H1 (cell line): ENCODE results near the gene FHOD1.
A peak's percentile ranks its signal among the peaks of the same experiment; 100 is the strongest.

Experiments
- ATF2 ChIP-seq: IDR thresholded peaks from 2 replicates; pipeline ENCODE4 v1.6.1; 2012; ENCODE audit warnings: low read length, inconsistent platforms
- BCL11A ChIP-seq, 2 experiments: IDR thresholded peaks; one replicate each; pipeline ENCODE4 v1.6.1; 2011; ENCODE audit warnings: low read depth in 2 of 2, low read length in 2 of 2, mild to moderate bottlenecking in 2 of 2
- CHD1 ChIP-seq: IDR thresholded peaks from 2 replicates; pipeline ENCODE4 v1.6.1; 2012; ENCODE audit warnings: low read depth, low read length, improper control_type of control experiment
- CHD2 ChIP-seq: IDR thresholded peaks from 2 replicates; pipeline ENCODE4 v1.6.1; 2012; ENCODE audit warnings: low read length, improper control_type of control experiment
- CTCF ChIP-seq, 3 experiments: IDR thresholded peaks; 1 replicate in 2 of 3; 2 replicates in 1 of 3; pipeline versions ENCODE4 v1.5.1 to v1.6.1; 2011; ENCODE audit warnings: low read length in 3 of 3, mild to moderate bottlenecking in 3 of 3, inconsistent platforms in 2 of 3, low read depth in 1 of 3, moderate library complexity in 1 of 3; ENCODE audit not compliant: insufficient read depth in 1 of 3; ENCODE audit errors: control extremely low read depth in 1 of 3
- EZH2 ChIP-seq: fragments of 200-600 bp; sonication (generic); IDR thresholded peaks from 2 replicates; pipeline ENCODE4 v1.7.1; 2012; ENCODE audit warnings: low read depth, mild to moderate bottlenecking, moderate library complexity, low read length, inconsistent platforms; ENCODE audit not compliant: severe bottlenecking
- JUND ChIP-seq: IDR thresholded peaks from 2 replicates; pipeline ENCODE4 v1.6.1; 2011; ENCODE audit warnings: mild to moderate bottlenecking, improper control_type of control experiment, low read length
- KDM4A ChIP-seq: IDR thresholded peaks from one replicate; pipeline ENCODE4 v1.7.1; 2012; ENCODE audit warnings: low read depth, mild to moderate bottlenecking, moderate library complexity, low read length, inconsistent platforms; ENCODE audit not compliant: severe bottlenecking
- POLR2A ChIP-seq, 2 experiments: IDR thresholded peaks; 1 replicate in 1 of 2; 2 replicates in 1 of 2; pipeline ENCODE4 v1.6.1; 2011; ENCODE audit warnings: low read depth in 2 of 2, low read length in 2 of 2, mild to moderate bottlenecking in 2 of 2; ENCODE audit errors: control extremely low read depth in 1 of 2
- POLR2AphosphoS5 ChIP-seq: IDR thresholded peaks from 2 replicates; pipeline ENCODE4 v1.6.1; 2011; ENCODE audit warnings: low read depth, low read length
- SUZ12 ChIP-seq: fragments of 200-600 bp; sonication (generic); IDR thresholded peaks from 2 replicates; pipeline ENCODE4 v1.6.1; 2012; ENCODE audit warnings: mild to moderate bottlenecking, inconsistent platforms, low read length, moderate library complexity, mixed read lengths
- TAF1 ChIP-seq: IDR thresholded peaks from 2 replicates; pipeline ENCODE4 v1.6.1; 2011; ENCODE audit warnings: mild to moderate bottlenecking, low read depth, low read length
- USF2 ChIP-seq: IDR thresholded peaks from 2 replicates; pipeline ENCODE4 v1.6.1; 2011; ENCODE audit warnings: low read length, improper control_type of control experiment
- YY1 ChIP-seq: IDR thresholded peaks from 2 replicates; pipeline ENCODE4 v1.6.1; 2011; ENCODE audit warnings: low read depth, mild to moderate bottlenecking, low read length

- TF ChIP-seq YY1, result no peak
- TF ChIP-seq POLR2A (IDR thresholded peaks at IDR 0.05; ENCODE audit: control extremely low read depth in 1 of 2, low read depth in 2 of 2, low read length in 2 of 2), result peak in 1 of 2 experiments; percentile 79; a peak in 2 of 3 replicates
- no peak for TF ChIP-seq SUZ12
- TF ChIP-seq CTCF (IDR thresholded peaks at IDR 0.05; ENCODE audit: control extremely low read depth in 1 of 3, insufficient read depth in 1 of 3, low read depth in 1 of 3, low read length in 3 of 3), result no peak
- TF ChIP-seq TAF1, result peak; percentile 62
- TF ChIP-seq JUND, result 0 out of 2 replicates have a peak, but pooled peaks have one; percentile 30
- peak; percentile 64 for TF ChIP-seq KDM4A
- peak; percentile 88 for TF ChIP-seq CHD2
- TF ChIP-seq ATF2, result no peak
- no peak for TF ChIP-seq USF2
- no peak for TF ChIP-seq EZH2
- TF ChIP-seq POLR2AphosphoS5, result no peak; the same call in 1 of the 2 replicates
- TF ChIP-seq CHD1, result no peak
- no peak for TF ChIP-seq BCL11A (IDR thresholded peaks at IDR 0.05; ENCODE audit: low read depth in 2 of 2, low read length in 2 of 2)
Observed at GRCh38 chr16:67183627-67184452, 63.4 kb downstream of the FHOD1 start, which contains the start of gene MATCAP1.
